ENCODE results near the gene MAPT. TPM values are rescaled to one million over a fixed set of nuclear protein-coding genes. Genes with fewer than 3 reads are reported as not detected.

Gene MAPT
- total RNA-seq, 1 experiment from 2014 or later, result 37.5 TPM

DNA sequence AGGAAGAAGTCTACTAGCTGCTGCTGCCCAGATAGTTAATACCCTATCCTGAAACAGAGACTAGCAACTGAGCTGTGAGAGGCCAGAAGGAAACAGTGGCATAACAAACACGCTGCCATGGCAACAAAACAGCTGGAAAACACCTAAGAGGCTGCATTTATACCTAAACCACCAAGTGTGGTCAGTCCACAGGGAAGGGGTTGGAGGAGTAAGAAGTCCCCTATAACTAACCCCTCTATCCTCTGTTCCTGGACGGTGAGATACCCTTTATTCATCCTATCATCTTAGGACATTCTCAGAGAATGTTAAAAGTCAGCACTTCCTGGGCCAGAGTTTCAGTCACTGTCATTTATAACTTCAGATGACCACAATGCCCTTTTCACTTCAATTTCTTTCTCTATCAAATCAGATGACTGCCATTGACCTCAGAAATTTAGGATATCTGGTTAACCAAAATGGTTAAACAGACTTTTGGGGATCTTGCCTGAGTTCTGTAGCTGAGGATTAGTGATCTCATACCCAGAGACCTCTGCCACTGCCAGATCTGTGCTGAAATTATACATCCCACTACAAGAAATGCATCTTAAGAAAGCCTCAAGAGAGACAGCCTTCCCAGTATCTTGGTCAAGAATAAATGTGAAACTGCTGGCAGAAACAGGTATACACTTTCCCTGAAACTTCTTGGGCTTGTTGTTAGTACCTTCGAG, 140.9 kb downstream of the MAPT start:
- POLR2A ChIA-PET, result no interaction called here
- no peak overlapping the region for H3K4me3 ChIP-seq (replicated peaks in 1 of 2; ENCODE audit: low read depth in 1 of 2, low read length in 2 of 2)
- no peak for DNase-seq (ENCODE audit: low read depth, low spot score)
- peaks cover 6% of the 10 kb centered on the region; the same call in 1 of the 2 replicates for H4K20me1 ChIP-seq (ENCODE audit: insufficient read depth)
- no peak overlapping the region for H3K27ac ChIP-seq (ENCODE audit: low read depth, low read length)
- H3K4me2 ChIP-seq (ENCODE audit: low read length), result no peak overlapping the region
- ATAC-seq, result no peak
- H3K9me2 ChIP-seq (ENCODE audit: insufficient read depth), result no peaks in the 10 kb centered on the region
- no peaks in the 10 kb centered on the region for H3K9me3 ChIP-seq (ENCODE audit: control insufficient read depth in 1 of 2, insufficient read depth in 1 of 2, low read depth in 1 of 2, low read length in 2 of 2)
- no peak overlapping the region for H2AFZ ChIP-seq (ENCODE audit: low read depth, low read length, poor library complexity, severe bottlenecking)
- BruUV-seq (replicated peaks), result no TSS peak
- CTCF ChIA-PET, result interaction anchor here (0.7 to 5.5 kb wide), 2 partner anchors 10 to 830 kb away, joined by 3 to 28 read pairs; no protein-coding TSS in a partner anchor
- intact Hi-C loops (cut with micrococcal nuclease), result no loop called here
- H3K4me1 ChIP-seq (ENCODE audit: control insufficient read depth in 1 of 2, insufficient read depth in 2 of 2, low read length in 2 of 2), result no peaks in the 10 kb centered on the region
- no peak for TF ChIP-seq FOSL1 (IDR thresholded peaks at IDR 0.05; ENCODE audit: low read depth)
- TF ChIP-seq ATF3 (IDR thresholded peaks at IDR 0.05), result no peak
- TF ChIP-seq, protein P1, sequence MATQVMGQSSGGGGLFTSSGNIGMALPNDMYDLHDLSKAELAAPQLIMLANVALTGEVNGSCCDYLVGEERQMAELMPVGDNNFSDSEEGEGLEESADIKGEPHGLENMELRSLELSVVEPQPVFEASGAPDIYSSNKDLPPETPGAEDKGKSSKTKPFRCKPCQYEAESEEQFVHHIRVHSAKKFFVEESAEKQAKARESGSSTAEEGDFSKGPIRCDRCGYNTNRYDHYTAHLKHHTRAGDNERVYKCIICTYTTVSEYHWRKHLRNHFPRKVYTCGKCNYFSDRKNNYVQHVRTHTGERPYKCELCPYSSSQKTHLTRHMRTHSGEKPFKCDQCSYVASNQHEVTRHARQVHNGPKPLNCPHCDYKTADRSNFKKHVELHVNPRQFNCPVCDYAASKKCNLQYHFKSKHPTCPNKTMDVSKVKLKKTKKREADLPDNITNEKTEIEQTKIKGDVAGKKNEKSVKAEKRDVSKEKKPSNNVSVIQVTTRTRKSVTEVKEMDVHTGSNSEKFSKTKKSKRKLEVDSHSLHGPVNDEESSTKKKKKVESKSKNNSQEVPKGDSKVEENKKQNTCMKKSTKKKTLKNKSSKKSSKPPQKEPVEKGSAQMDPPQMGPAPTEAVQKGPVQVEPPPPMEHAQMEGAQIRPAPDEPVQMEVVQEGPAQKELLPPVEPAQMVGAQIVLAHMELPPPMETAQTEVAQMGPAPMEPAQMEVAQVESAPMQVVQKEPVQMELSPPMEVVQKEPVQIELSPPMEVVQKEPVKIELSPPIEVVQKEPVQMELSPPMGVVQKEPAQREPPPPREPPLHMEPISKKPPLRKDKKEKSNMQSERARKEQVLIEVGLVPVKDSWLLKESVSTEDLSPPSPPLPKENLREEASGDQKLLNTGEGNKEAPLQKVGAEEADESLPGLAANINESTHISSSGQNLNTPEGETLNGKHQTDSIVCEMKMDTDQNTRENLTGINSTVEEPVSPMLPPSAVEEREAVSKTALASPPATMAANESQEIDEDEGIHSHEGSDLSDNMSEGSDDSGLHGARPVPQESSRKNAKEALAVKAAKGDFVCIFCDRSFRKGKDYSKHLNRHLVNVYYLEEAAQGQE (IDR thresholded peaks at IDR 0.05; ENCODE audit: low read depth), result no peak
- no peak for TF ChIP-seq SIN3A (IDR thresholded peaks at IDR 0.05; ENCODE audit: low read depth)
- TF ChIP-seq EZH2 (IDR thresholded peaks at IDR 0.05), result no peak
- TF ChIP-seq, protein P2, sequence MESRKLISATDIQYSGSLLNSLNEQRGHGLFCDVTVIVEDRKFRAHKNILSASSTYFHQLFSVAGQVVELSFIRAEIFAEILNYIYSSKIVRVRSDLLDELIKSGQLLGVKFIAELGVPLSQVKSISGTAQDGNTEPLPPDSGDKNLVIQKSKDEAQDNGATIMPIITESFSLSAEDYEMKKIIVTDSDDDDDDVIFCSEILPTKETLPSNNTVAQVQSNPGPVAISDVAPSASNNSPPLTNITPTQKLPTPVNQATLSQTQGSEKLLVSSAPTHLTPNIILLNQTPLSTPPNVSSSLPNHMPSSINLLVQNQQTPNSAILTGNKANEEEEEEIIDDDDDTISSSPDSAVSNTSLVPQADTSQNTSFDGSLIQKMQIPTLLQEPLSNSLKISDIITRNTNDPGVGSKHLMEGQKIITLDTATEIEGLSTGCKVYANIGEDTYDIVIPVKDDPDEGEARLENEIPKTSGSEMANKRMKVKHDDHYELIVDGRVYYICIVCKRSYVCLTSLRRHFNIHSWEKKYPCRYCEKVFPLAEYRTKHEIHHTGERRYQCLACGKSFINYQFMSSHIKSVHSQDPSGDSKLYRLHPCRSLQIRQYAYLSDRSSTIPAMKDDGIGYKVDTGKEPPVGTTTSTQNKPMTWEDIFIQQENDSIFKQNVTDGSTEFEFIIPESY (IDR thresholded peaks at IDR 0.05; ENCODE audit: extremely low read depth, insufficient replicate concordance, low read length), result no peak
- no peak for TF ChIP-seq ELF1 (IDR thresholded peaks at IDR 0.05; ENCODE audit: borderline replicate concordance, low read depth)
- no peak for TF ChIP-seq CEBPB (IDR thresholded peaks at IDR 0.05; ENCODE audit: low read depth)
- TF ChIP-seq CTCF (IDR thresholded peaks at IDR 0.05 in 2 of 3, conservative IDR thresholded peaks at IDR 0.05 in 1 of 3; ENCODE audit: borderline replicate concordance in 1 of 3, insufficient read depth in 1 of 3, low read depth in 2 of 3, low read length in 2 of 3), result no peak
- no peak for TF ChIP-seq TCF7L2 (IDR thresholded peaks at IDR 0.05; ENCODE audit: borderline replicate concordance, extremely low read depth, insufficient read depth, insufficient read length)
- no peak for TF ChIP-seq CBX3 (IDR thresholded peaks at IDR 0.05; ENCODE audit: low read depth)
- no peak for TF ChIP-seq SRF (IDR thresholded peaks at IDR 0.05; ENCODE audit: low read depth)
- no peak for TF ChIP-seq SP1 (IDR thresholded peaks at IDR 0.05; ENCODE audit: low read depth)
- TF ChIP-seq POLR2AphosphoS5 (IDR thresholded peaks at IDR 0.05; ENCODE audit: low read depth, low read length), result no peak
- no peak for TF ChIP-seq YY1 (IDR thresholded peaks at IDR 0.05; ENCODE audit: extremely low read depth, insufficient replicate concordance, low read depth, low read length)
- TF ChIP-seq POLR2A (IDR thresholded peaks at IDR 0.05; ENCODE audit: borderline replicate concordance, extremely low read depth, insufficient read depth, insufficient read length), result no peak
- RAD21 ChIA-PET (ENCODE audit: low non-redundant PET in 1 of 2, low total read pairs in 2 of 2, uncharacterized antibody in 2 of 2, unreplicated experiment in 2 of 2), result no interaction called here
- no peaks in the 10 kb centered on the region for H3K79me2 ChIP-seq (ENCODE audit: insufficient read depth, low read length)
- no peak overlapping the region for H3K9ac ChIP-seq (ENCODE audit: low read length)
- no peaks in the 10 kb centered on the region for H3K27me3 ChIP-seq (ENCODE audit: insufficient read depth, low read length)
- peaks cover 81% of the 10 kb centered on the region in 2 experiments for H3K36me3 ChIP-seq (ENCODE audit: control insufficient read depth in 1 of 2, insufficient read depth in 2 of 2, low read length in 2 of 2)

Data from HCT116 (cell line).